Retinal pigment epithelial cell (primary cell): ENCODE measurements around the gene NINJ2.
A peak's percentile ranks its signal among the peaks of the same experiment; 100 is the strongest.

Experiments
- DNase-seq: peaks from one replicate; pipeline ENCODE4 v3.0.0-alpha.2; 2010; ENCODE audit warnings: low read depth
- H3K4me3 ChIP-seq: 2 replicates; pipeline ENCODE4 v1.5.1; 2011; ENCODE audit warnings: mild to moderate bottlenecking, low read length, control low read depth, moderate library complexity
- TF ChIP-seq, protein P1 (sequence below): conservative IDR thresholded peaks from 2 replicates; pipeline ENCODE4 v1.5.1; 2011; ENCODE audit warnings: low read depth, low read length, control low read depth, inconsistent platforms

NINJ2 gene

DNA sequence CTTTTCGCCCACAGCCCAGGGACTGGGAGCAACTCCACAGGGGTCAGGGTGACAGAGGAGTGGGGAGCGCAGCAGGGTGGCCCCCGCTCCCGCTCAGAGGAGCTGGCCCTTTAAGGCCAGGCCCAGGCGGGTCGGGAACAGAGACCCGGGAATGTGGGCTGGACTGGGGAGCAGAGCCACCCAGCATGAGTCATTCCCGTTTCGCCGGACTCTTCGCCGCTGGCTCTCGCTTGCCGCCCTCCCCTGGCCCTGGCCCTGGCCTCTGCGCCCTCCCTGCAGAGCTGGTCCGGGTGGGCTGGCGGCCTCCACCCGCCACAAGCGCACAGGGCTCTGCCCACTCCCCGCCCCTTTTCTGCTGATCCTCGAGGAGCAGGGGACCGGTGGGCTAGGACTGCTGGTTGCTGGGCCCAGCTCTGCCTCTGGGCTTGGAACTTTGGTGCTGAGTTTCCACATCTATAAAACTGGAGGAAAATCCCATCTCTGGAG lies 92.8 kb downstream of the NINJ2 start:
- TF ChIP-seq, protein P1, sequence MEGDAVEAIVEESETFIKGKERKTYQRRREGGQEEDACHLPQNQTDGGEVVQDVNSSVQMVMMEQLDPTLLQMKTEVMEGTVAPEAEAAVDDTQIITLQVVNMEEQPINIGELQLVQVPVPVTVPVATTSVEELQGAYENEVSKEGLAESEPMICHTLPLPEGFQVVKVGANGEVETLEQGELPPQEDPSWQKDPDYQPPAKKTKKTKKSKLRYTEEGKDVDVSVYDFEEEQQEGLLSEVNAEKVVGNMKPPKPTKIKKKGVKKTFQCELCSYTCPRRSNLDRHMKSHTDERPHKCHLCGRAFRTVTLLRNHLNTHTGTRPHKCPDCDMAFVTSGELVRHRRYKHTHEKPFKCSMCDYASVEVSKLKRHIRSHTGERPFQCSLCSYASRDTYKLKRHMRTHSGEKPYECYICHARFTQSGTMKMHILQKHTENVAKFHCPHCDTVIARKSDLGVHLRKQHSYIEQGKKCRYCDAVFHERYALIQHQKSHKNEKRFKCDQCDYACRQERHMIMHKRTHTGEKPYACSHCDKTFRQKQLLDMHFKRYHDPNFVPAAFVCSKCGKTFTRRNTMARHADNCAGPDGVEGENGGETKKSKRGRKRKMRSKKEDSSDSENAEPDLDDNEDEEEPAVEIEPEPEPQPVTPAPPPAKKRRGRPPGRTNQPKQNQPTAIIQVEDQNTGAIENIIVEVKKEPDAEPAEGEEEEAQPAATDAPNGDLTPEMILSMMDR = peak; percentile 0
- peak; percentile 61 for DNase-seq
- H3K4me3 ChIP-seq = peak overlapping the region; percentile 68

DNA sequence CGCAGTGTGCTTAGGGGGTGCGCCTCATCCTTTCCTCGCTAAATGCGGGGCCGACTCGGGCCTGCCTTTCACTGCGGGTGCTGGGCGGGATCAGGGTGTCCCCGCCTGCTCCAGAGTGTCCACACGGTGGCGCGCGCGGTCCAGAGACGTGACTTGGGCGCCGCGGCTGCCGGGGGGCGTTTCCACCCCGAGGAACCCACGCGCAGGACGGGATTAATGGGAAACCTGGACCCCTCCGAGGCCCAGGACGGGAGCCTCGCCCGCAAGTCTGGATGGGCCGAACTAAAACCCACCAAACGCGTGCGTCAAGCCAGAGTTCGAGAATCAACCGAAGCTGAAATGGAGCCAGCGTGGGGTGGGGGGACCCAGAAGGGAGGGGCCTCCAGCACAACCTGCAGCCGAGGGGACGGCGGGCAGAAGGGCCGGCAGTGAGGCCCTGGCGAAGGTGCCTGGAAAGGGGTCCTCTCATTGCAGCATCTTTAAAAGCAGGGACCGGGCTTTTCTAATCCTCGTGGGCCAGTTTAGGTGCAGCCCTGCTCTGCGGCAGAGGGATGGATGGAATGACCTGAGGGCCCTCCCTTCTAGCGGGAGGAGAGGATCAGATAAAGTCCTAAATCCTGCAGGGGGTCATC lies 93.3 kb downstream of the NINJ2 start:
- TF ChIP-seq, protein P1 = peak; percentile 77
- peak overlapping the region; percentile 68 for H3K4me3 ChIP-seq
- no peak for DNase-seq

DNA sequence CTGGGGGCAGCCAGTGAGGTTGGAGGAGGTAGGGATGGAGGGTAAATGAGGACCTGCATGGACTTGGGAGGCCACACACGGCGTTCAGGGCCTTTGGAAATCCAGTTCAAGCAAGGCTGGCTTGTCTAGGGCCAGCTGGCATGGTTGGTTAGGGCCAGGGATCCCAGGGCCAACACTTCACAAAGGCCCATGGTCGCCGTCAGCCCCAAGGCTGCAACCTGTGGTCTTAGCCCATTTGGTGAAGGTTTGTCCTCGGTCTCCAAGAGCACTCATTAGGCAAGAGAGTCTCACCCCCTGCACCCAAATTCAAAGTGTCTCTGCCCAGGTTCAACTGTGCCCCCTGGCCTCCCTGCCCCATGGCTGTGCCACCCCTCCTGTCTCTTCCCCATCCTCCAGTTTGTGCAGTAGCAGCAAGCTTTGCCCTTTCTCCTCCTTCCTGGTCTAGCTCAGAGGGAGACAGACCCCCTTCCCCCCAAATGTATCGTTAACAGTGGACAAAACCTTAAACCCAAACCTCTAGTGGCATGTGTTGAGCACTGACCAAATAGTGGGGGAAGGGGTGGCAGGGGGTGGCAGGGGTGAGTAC lies 94.1 kb downstream of the NINJ2 start:
- TF ChIP-seq, protein P1 = no peak
- DNase-seq = no peak
- H3K4me3 ChIP-seq = no peak overlapping the region

DNA sequence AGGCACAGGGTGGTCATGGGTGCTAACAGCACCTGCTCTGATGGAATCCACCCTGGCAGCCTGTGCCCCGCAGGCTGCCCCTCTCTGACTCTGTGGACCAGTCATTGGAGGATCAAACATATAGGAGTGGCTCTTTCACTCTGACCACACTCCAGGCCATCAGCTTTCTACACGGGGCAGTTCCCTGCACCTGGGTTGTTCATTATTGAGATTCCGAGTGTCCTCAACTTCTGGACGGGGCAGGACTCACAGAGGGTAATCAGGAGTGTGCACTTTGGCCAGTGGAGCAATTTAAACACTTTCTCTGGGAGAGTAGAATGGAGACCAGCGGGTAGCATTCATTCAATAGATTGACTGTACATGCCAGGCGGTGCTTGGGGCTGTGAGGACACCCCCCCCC lies 94.8 kb downstream of the NINJ2 start:
- H3K4me3 ChIP-seq = no peak overlapping the region
- no peak for DNase-seq
- TF ChIP-seq, protein P1 = no peak

DNA sequence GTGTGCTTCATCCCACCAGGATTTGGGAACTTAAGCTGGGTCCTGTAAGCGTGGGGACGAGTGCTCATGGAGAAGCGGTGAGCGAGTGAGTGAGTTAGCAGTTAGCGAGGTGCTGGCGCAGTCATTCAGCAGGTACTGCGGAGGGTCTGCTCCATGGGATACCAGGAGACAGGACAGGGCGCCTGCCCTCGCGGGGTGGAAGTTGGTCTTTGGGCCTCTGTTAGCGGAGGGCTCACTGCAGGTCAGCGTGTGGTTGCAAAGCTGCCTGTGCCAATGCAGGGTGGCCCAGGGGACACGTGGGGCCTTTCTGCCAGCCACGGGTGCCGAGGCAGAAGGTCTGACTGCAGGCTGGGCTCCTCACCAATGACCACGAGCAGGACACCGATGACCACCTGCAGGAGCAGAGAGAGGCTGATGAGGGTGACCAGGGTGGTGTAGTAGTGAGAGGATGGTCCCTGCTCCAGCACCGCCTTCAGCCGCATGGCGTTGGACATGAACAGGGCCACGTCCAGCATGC lies 97.6 kb downstream of the NINJ2 start:
- TF ChIP-seq, protein P1 = no peak
- DNase-seq = no peak
- H3K4me3 ChIP-seq = no peak overlapping the region

DNA sequence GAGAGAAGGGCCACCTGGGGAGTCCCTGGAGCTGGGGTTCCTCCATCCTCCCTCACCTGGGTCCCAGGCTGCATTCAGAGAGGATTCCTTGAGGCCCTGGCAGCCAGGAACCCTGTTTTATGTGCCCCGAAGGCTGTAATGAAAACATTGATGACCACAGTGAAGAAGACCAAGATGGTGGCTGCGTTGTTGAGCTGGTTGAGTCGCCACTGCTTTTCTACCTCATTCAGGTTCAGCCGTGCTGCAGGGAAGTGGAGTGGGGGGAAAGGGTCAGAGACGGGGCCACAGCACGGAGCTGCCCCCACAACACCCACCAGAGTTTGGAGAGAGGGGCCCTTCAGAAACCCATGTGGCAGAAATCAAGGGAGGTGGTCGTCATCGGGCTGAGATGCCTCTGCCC lies 98.1 kb downstream of the NINJ2 start:
- no peak overlapping the region for H3K4me3 ChIP-seq
- no peak for DNase-seq
- TF ChIP-seq, protein P1 = no peak
